ENCODE results near the gene EXOC6B. TPM values are rescaled to one million over a fixed set of nuclear protein-coding genes. Genes with fewer than 3 reads are reported as not detected.

Gene EXOC6B
- total RNA-seq, 1 experiment from 2014 or later, result 33.7 TPM

GRCh38 chr2:72291059-72291458, 534.8 kb downstream of the EXOC6B start (continued):
- TF ChIP-seq ARID4B (CRISPR knock-in tag; IDR thresholded peaks at IDR 0.05; ENCODE audit: borderline replicate concordance), result no peak
- no peak for TF ChIP-seq JUN (CRISPR knock-in tag; IDR thresholded peaks at IDR 0.05)
- no peak for TF ChIP-seq SOX15 (CRISPR knock-in tag; IDR thresholded peaks at IDR 0.05)
- TF ChIP-seq MXD4 (CRISPR knock-in tag; IDR thresholded peaks at IDR 0.05; ENCODE audit: borderline replicate concordance), result no peak

GRCh38 chr2:72289736-72290135, 536.1 kb downstream of the EXOC6B start:
- no peak for TF ChIP-seq RELA (CRISPR knock-in tag; IDR thresholded peaks at IDR 0.05; ENCODE audit: borderline replicate concordance)
- no peak for TF ChIP-seq PRRX2 (CRISPR knock-in tag; IDR thresholded peaks at IDR 0.05)
- TF ChIP-seq IRF2 (CRISPR knock-in tag; IDR thresholded peaks at IDR 0.05; ENCODE audit: borderline replicate concordance, low read depth), result no peak
- TF ChIP-seq GRHL2 (CRISPR knock-in tag; IDR thresholded peaks at IDR 0.05; ENCODE audit: insufficient replicate concordance, severe bottlenecking), result no peak
- TF ChIP-seq ATF1 (CRISPR knock-in tag; IDR thresholded peaks at IDR 0.05), result no peak
- TF ChIP-seq ZNF121 (CRISPR knock-in tag; IDR thresholded peaks at IDR 0.05), result no peak
- no peak for TF ChIP-seq ZNF263 (CRISPR knock-in tag; IDR thresholded peaks at IDR 0.05; ENCODE audit: low read depth)
- TF ChIP-seq E2F4 (CRISPR knock-in tag; IDR thresholded peaks at IDR 0.05; ENCODE audit: borderline replicate concordance, low read depth), result no peak
- TF ChIP-seq SP1 (CRISPR knock-in tag; conservative IDR thresholded peaks at IDR 0.05), result no peak
- no peak for TF ChIP-seq SOX15 (CRISPR knock-in tag; IDR thresholded peaks at IDR 0.05)
- no peak for TF ChIP-seq NR3C1 (CRISPR knock-in tag; conservative IDR thresholded peaks at IDR 0.05; ENCODE audit: low read depth)
- DNase-seq (ENCODE audit: low spot score) (no peak), ATAC-seq (no peak)
- ChIA-PET CTCF (no interaction called here), POLR2A (no interaction called here)
- H3K9me3 Mint-ChIP-seq, result no peaks in the 10 kb centered on the region
- H3K4me3 Mint-ChIP-seq, result no peak overlapping the region
- H3K4me1 Mint-ChIP-seq, result 0 out of 2 replicates have a peak, but pooled peaks cover 2% of the 10 kb centered on the region
- no peaks in the 10 kb centered on the region for H3K36me3 Mint-ChIP-seq
- H3K27me3 Mint-ChIP-seq (ENCODE audit: low read depth), result no peaks in the 10 kb centered on the region
- H3K27ac Mint-ChIP-seq, result no peak overlapping the region

- TF ChIP-seq MXD4 (CRISPR knock-in tag; IDR thresholded peaks at IDR 0.05; ENCODE audit: borderline replicate concordance) (no peak), ZNF232 (CRISPR knock-in tag; IDR thresholded peaks at IDR 0.05) (no peak), SMAD3 (CRISPR knock-in tag; IDR thresholded peaks at IDR 0.05; ENCODE audit: borderline replicate concordance) (no peak), TCF7 (CRISPR knock-in tag; IDR thresholded peaks at IDR 0.05; ENCODE audit: low read depth) (no peak), JAZF1 (CRISPR knock-in tag; IDR thresholded peaks at IDR 0.05) (no peak), TP53 (CRISPR knock-in tag; IDR thresholded peaks at IDR 0.05) (no peak), FOXK1 (CRISPR knock-in tag; IDR thresholded peaks at IDR 0.05) (no peak), ZNF396 (CRISPR knock-in tag; IDR thresholded peaks at IDR 0.05; ENCODE audit: borderline replicate concordance) (no peak), ZNF219 (CRISPR knock-in tag; IDR thresholded peaks at IDR 0.05; ENCODE audit: borderline replicate concordance) (no peak)
- Mint-ChIP-seq H3K36me3 (no peaks in the 10 kb centered on the region), H3K9me3 (no peaks in the 10 kb centered on the region), H3K27me3 (ENCODE audit: low read depth) (no peaks in the 10 kb centered on the region), H3K27ac (no peak overlapping the region), H3K4me1 (0 out of 2 replicates have a peak, but pooled peaks cover 2% of the 10 kb centered on the region), H3K4me3 (no peak overlapping the region)
- ChIA-PET CTCF (no interaction called here), POLR2A (no interaction called here)
- ATAC-seq (no peak), DNase-seq (ENCODE audit: low spot score) (no peak)
Observed at GRCh38 chr2:72289283-72289682, 536.5 kb downstream of the EXOC6B start.
